DND-41 (cell line): ENCODE measurements around the gene SLC35F2.
"Not testable (repeated sequence)": the region's sequence is repeated elsewhere in the genome, so short reads cannot be mapped to it uniquely, and the experiment has no call there.

ENCODE experiments used
- ATAC-seq: fragments of 200-7000 bp; cut with Tn5 transposase; 3 replicates; pipeline ENCODE4 v1.9.1; 2021; ENCODE audit warnings: low read depth; ENCODE audit not compliant: insufficient read depth
- DNase-seq: peaks from one replicate; pipeline ENCODE4 v3.0.0-alpha.2; 2020
- H2AFZ ChIP-seq: 2 replicates; pipeline ENCODE4 v1.6.0; 2012; ENCODE audit warnings: low read depth, low read length
- H3K27ac ChIP-seq: 2 replicates; pipeline ENCODE4 v1.5.1; 2012; ENCODE audit warnings: low read length, inconsistent platforms
- H3K27me3 ChIP-seq: fragments of 200-600 bp; sonication (generic); 2 replicates; pipeline ENCODE4 v1.6.0; 2012; ENCODE audit warnings: low read length, mild to moderate bottlenecking, inconsistent platforms; ENCODE audit not compliant: insufficient read depth, poor library complexity
- H3K36me3 ChIP-seq: 2 replicates; pipeline ENCODE4 v1.5.1; 2012; ENCODE audit warnings: low read length, inconsistent platforms; ENCODE audit not compliant: insufficient read depth
- H3K4me1 ChIP-seq: 2 replicates; pipeline ENCODE4 v1.5.1; 2012; ENCODE audit warnings: mild to moderate bottlenecking, low read length; ENCODE audit not compliant: insufficient read depth
- H3K4me2 ChIP-seq: 2 replicates; pipeline ENCODE4 v1.6.0; 2012; ENCODE audit warnings: mild to moderate bottlenecking, moderate library complexity, low read length, inconsistent platforms; ENCODE audit not compliant: insufficient read depth
- H3K4me3 ChIP-seq, 2 experiments: fragments of 200-600 bp in 1 of 2; shearing (Covaris generic) in 1 of 2; 2 replicates each; pipeline ENCODE4 v1.5.1; 2012 to 2016; ENCODE audit warnings: inconsistent platforms in 2 of 2, low read length in 2 of 2, mild to moderate bottlenecking in 2 of 2, low read depth in 1 of 2, moderate library complexity in 1 of 2
- H3K79me2 ChIP-seq: 2 replicates; pipeline ENCODE4 v1.6.0; 2012; ENCODE audit warnings: low read length, inconsistent platforms; ENCODE audit not compliant: insufficient read depth
- H3K9ac ChIP-seq: 2 replicates; pipeline ENCODE4 v1.6.0; 2012; ENCODE audit warnings: low read depth, mild to moderate bottlenecking, inconsistent platforms, low read length, moderate library complexity
- H3K9me3 ChIP-seq: 2 replicates; pipeline ENCODE4 v1.5.1; 2012; ENCODE audit warnings: low read length, moderate library complexity, mild to moderate bottlenecking, inconsistent platforms; ENCODE audit not compliant: insufficient read depth, severe bottlenecking
- H4K20me1 ChIP-seq: 2 replicates; pipeline ENCODE4 v1.6.0; 2012; ENCODE audit warnings: low read length; ENCODE audit not compliant: insufficient read depth
- EZH2 ChIP-seq: IDR thresholded peaks from 3 replicates; pipeline ENCODE4 v1.6.1; 2012; ENCODE audit warnings: borderline replicate concordance, low read depth, mild to moderate bottlenecking, moderate library complexity, low read length, inconsistent platforms; ENCODE audit not compliant: severe bottlenecking
- TF ChIP-seq, protein P1 (sequence below): IDR thresholded peaks from 2 replicates; pipeline ENCODE4 v1.5.1; 2012; ENCODE audit warnings: borderline replicate concordance, low read length, moderate library complexity, mild to moderate bottlenecking; ENCODE audit not compliant: poor library complexity, severe bottlenecking; ENCODE audit errors: extremely low read depth

SLC35F2 gene

DNA sequence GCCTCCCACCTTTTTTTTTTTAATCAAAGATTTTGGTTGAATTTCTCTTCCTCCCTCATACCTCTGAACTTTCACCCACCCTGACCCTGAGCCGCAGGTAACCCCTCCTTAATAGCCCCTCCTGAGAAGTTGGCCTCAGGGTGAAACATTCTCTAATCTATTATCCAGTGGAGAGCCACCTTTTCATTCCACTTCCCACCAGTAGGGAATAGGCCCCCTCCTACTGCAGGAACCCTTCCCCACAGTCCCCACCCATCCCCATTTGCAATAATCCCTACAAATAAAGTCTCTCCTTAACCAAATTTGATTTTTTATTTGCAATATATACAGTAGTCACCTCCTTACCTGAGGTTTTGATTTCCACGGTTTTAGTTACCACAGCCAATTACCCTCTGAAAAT lies 2.1 kb upstream of the SLC35F2 start:
- DNase-seq (no peak), ATAC-seq (no peak)
- Histone ChIP-seq H3K27ac (no peak overlapping the region), H3K9me3 (no peaks in the 10 kb centered on the region), H3K4me3 (no peak overlapping the region), H3K27me3 (no peaks in the 10 kb centered on the region), H4K20me1 (no peaks in the 10 kb centered on the region), H3K9ac (no peak overlapping the region), H2AFZ (no peak overlapping the region), H3K4me2 (no peak overlapping the region), H3K79me2 (no peaks in the 10 kb centered on the region), H3K36me3 (no peaks in the 10 kb centered on the region), H3K4me1 (no peaks in the 10 kb centered on the region)
- TF ChIP-seq, protein P1, sequence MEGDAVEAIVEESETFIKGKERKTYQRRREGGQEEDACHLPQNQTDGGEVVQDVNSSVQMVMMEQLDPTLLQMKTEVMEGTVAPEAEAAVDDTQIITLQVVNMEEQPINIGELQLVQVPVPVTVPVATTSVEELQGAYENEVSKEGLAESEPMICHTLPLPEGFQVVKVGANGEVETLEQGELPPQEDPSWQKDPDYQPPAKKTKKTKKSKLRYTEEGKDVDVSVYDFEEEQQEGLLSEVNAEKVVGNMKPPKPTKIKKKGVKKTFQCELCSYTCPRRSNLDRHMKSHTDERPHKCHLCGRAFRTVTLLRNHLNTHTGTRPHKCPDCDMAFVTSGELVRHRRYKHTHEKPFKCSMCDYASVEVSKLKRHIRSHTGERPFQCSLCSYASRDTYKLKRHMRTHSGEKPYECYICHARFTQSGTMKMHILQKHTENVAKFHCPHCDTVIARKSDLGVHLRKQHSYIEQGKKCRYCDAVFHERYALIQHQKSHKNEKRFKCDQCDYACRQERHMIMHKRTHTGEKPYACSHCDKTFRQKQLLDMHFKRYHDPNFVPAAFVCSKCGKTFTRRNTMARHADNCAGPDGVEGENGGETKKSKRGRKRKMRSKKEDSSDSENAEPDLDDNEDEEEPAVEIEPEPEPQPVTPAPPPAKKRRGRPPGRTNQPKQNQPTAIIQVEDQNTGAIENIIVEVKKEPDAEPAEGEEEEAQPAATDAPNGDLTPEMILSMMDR = no peak
- TF ChIP-seq EZH2 = no peak

DNA sequence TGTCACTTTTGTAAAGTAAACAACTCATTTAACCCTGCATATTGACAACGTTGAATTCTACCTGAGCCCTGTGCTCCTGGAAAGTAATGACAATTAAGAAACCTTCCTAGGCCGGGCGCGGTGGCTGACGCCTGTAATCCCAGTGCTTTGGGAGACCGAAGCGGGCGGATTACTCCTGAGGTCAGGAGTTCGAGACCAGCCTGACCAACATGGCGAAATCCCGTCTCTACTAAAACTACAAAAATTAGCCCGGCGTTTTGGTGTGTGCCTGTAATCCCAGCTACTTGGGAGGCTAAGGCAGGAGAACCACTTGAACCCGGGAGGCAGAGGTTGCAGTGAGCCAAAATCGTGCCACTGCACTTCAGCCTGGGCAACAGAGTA lies 1.6 kb upstream of the SLC35F2 start:
- not testable (repeated sequence) for H3K9ac ChIP-seq, H4K20me1 ChIP-seq, H3K79me2 ChIP-seq, H3K9me3 ChIP-seq, H3K4me1 ChIP-seq, ATAC-seq, H3K27me3 ChIP-seq, DNase-seq, H2AFZ ChIP-seq, H3K4me2 ChIP-seq, H3K36me3 ChIP-seq, H3K4me3 ChIP-seq, H3K27ac ChIP-seq

DNA sequence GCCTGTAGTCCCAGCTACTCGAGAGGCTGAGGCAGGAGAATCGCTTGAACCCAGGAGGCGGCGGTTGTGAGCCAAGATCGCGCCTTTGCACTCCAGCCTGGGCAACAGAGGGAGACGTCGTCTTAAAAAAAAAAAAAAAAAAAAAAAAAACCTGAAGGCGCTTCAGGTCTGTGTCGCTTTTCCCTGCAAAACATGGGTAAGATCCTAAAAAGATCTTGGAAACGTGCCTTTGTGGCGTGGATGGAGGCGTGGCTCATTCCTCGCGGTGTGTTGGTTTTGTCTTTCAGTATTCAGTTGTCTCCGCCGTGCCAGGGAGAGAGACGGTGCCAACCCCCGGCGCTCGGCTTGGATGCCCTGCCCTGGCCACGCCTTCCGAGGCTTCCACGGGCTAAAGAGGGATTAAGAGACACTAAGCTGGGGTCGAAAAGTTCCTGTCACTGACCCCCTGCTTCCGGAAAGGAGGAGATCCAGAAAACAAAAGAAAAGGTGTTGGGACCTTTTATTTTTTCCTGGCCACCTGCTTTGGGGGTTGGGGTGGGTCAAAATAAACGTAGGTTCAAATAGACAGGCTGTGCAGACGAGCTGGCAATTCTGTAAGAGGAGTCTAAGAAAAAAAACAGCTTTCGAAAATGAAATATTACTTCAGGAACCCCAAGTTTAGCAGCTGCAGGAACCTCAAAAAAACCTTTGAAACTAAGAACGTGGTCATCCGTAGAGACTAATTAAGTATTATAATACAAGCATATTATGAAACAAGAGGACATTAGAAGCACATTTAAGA lies 1.1 kb upstream of the SLC35F2 start:
- H2AFZ ChIP-seq = no peak overlapping the region
- ATAC-seq (no peak; the same call in 2 of the 3 replicates), DNase-seq (no peak)
- H3K4me2 ChIP-seq = no peak overlapping the region
- no peaks in the 10 kb centered on the region for H3K36me3 ChIP-seq
- no peaks in the 10 kb centered on the region for H3K79me2 ChIP-seq
- H3K27ac ChIP-seq = no peak overlapping the region
- no peaks in the 10 kb centered on the region for H4K20me1 ChIP-seq
- no peak overlapping the region for H3K9ac ChIP-seq
- H3K4me1 ChIP-seq = no peaks in the 10 kb centered on the region
- TF ChIP-seq, protein P1 = no peak
- TF ChIP-seq EZH2 = no peak
- no peaks in the 10 kb centered on the region for H3K9me3 ChIP-seq
- no peak overlapping the region for H3K4me3 ChIP-seq
- H3K27me3 ChIP-seq = no peaks in the 10 kb centered on the region

DNA sequence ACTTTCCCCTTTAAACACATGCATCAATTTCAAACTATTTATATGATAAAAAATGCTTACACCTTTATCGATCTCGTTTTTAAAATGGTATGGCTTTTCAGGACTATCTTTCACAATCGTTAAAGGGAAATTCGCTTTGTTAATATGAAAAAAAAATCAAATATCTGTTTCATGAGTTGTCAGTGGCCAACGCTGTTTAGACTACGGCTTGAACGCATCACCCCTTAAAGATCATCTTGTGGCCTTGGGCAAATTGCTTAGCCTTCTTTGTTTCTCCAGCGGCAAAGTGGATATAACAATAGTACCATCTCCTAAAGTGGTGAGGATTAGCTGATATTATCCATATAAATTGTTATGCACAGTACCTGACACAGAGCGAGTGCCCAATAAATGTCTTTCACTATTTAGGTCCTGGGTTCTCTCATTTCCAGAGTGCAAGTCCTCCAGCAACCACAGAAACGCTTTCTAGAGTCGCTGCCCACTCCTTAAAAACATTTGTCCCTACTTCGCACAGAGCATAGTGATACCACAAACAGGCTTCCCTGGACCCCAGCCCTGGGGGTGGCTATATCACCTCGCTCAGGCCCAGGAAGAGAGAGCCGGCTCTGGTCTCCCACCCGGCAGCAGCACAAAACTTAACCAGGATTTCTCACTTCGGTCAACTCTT lies 904 bp downstream of the SLC35F2 start:
- Histone ChIP-seq H3K79me2 (no peaks in the 10 kb centered on the region), H3K27ac (no peak overlapping the region)
- no peak for DNase-seq

More for the DNA sequence above, 904 bp downstream of the SLC35F2 start:
- no peak overlapping the region for H3K9ac ChIP-seq
- no peaks in the 10 kb centered on the region for H3K9me3 ChIP-seq
- H3K4me3 ChIP-seq = no peak overlapping the region
- ATAC-seq = no peak
- TF ChIP-seq EZH2 = no peak
- TF ChIP-seq, protein P1 = no peak
- no peak overlapping the region for H2AFZ ChIP-seq
- no peaks in the 10 kb centered on the region for H4K20me1 ChIP-seq
- no peak overlapping the region for H3K4me2 ChIP-seq
- H3K4me1 ChIP-seq = no peaks in the 10 kb centered on the region
- no peaks in the 10 kb centered on the region for H3K36me3 ChIP-seq
- no peaks in the 10 kb centered on the region for H3K27me3 ChIP-seq
